ENCODE results near the gene MEG3. TPM values are rescaled to one million over a fixed set of nuclear protein-coding genes. Genes with fewer than 3 reads are reported as not detected.
A peak's percentile ranks its signal among the peaks of the same experiment; 100 is the strongest.

The MEG3 gene
- total RNA-seq, 1 experiment from 2014 or later, result 37.3 TPM

DNA sequence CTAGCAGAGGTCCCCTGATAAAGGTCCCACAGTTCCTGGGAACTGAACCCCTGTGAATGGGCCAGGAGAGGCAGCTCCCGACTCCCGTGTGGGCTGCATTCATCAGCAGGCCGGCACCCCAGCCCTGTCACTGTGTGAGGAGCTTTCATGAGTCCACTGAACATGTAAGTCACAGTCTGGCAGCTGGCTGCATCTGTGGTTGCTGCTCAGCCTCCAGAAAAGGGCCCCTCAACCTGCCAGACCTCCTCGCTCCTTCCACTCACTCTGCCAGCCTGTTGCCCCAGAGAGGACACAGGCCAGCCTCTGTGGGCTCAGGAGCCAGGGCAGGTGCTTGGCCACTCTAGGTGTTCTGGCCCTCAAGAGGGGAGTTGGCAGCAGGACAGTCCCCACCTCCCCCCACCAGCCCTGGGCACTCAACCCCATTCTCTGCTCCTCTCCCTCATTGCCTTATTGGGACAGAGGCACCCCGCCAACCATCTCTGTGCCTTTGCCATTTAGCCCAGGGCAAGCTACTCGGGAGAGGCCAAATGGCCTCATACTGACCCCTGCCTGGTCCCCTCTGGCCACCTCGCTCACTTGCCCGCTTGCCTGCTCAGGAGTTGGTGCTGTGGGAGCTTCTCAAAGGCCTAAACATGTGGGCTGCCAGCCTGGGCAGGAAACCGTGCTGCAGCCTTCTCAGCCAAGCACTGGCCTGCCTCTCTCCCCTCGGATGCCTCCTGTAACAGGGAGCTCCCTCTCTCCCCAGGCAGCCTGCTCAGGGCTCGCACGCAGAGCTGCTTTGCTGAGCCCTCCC is 75.7 kb downstream of the MEG3 start:
- Histone ChIP-seq H3K27ac (no peak overlapping the region), H3K27me3 (replicated peaks) (no peaks in the 10 kb centered on the region), H3K4me1 (replicated peaks) (no peaks in the 10 kb centered on the region), H3K36me3 (peaks cover 22% of the 10 kb centered on the region), H3K4me3 (no peak overlapping the region), H3K9me3 (replicated peaks) (no peaks in the 10 kb centered on the region)
- DNase-seq (ENCODE audit: low read depth in 1 of 2, low spot score in 2 of 2), result no peak

GRCh38 chr14:100902295-100903133 is 76.6 kb downstream of the MEG3 start:
- DNase-seq (ENCODE audit: low read depth in 1 of 2, low spot score in 2 of 2), result no peak
- Histone ChIP-seq H3K36me3 (peaks cover 24% of the 10 kb centered on the region), H3K4me1 (replicated peaks) (no peaks in the 10 kb centered on the region), H3K4me3 (no peak overlapping the region), H3K9me3 (replicated peaks) (no peaks in the 10 kb centered on the region), H3K27me3 (replicated peaks) (no peaks in the 10 kb centered on the region), H3K27ac (no peak overlapping the region)

GRCh38 chr14:100903134-100903468 is 77.2 kb downstream of the MEG3 start:
- H3K4me1 ChIP-seq (replicated peaks), result no peaks in the 10 kb centered on the region
- H3K27me3 ChIP-seq (replicated peaks), result no peaks in the 10 kb centered on the region
- no peaks in the 10 kb centered on the region for H3K9me3 ChIP-seq (replicated peaks)
- peak in 1 of 2 experiments; percentile 31 for DNase-seq (ENCODE audit: low read depth in 1 of 2, low spot score in 2 of 2)
- H3K36me3 ChIP-seq, result peaks cover 30% of the 10 kb centered on the region
- H3K4me3 ChIP-seq, result no peak overlapping the region
- H3K27ac ChIP-seq, result no peak overlapping the region

DNA sequence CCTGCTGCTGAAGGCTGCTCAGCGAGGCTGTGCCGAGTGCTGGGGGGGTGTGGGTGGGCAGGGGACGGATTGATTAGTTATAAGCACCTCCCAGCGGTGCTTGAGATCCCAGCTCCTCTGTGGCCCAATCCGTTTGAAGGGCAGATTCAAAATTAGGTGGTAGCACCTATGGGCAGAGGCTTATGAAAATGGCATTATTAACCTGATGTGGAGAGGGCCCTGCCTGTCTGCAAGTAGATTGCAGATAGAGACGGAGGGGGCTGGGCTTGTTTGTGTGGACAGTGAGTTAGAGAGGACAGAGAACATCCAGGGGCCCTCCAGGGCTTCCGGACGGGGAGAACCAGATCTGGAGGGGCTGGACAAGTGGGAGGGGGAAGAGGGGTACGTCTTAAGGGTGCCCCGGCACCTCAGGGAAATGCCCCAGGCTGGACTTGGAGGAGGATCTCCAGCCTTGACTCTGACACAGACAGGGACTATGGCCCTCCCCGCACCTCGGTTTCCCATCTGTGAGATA is 77.8 kb downstream of the MEG3 start, which contains the start of gene RTL1:
TSS of gene RTL1 (minus strand) at position 51 of the 514 bp plus-strand sequence. CDS start 18,934 bp downstream, outside the sequence.
- Histone ChIP-seq H3K27ac (no peak within 1 kb of the TSS), H3K4me3 (no peak within 1 kb of the TSS), H3K27me3 (replicated peaks) (no peaks in the 10 kb centered on the region), H3K36me3 (peaks cover 32% of the 10 kb centered on the region), H3K4me1 (replicated peaks) (no peaks in the 10 kb centered on the region), H3K9me3 (replicated peaks) (no peaks in the 10 kb centered on the region)
- DNase-seq (ENCODE audit: low read depth in 1 of 2, low spot score in 2 of 2), result no peak

DNA sequence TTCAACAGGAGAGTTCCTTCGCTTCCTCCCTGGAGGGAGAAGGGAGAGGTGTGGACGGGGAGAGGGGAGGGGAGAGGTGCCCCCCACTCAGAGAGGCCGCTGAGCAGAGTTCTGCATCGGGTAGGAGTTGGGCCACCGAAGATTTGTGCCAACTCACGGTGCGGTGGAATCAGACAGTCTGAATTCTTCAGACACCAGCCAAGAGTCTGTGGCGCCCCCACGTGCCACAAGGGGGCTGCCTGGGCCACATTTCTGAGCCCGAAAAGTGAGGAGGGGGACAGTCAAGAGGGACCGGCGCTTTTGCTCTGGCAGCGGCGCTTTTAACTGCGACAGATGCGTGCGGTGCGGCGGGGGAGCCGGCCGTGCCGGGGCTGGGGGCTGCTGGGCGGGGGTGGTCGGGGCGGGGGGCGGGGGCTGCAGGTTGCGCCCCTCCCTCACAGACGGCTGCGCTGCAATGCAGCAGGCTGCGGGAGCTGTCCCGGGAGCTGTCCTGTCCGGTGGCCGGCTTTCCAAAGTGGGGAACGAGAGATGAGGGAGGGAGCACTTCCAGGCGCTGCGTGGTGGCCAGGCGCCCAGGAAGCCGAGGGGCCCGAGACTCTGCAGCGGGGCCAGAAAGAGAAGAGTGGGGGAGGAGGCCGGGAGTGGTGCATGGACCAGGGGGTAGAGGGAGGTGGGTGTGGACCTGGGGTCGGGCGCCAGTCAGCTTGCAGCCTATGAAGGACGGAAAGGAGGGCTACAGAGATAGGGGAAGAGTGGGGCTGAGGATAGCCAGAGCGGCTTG is 78.6 kb downstream of the MEG3 start:
- Histone ChIP-seq H3K27ac (no peak overlapping the region), H3K4me3 (no peak overlapping the region), H3K9me3 (replicated peaks) (no peaks in the 10 kb centered on the region), H3K27me3 (replicated peaks) (no peaks in the 10 kb centered on the region), H3K36me3 (peaks cover 32% of the 10 kb centered on the region), H3K4me1 (replicated peaks) (no peaks in the 10 kb centered on the region)
- DNase-seq (ENCODE audit: low read depth in 1 of 2, low spot score in 2 of 2), result no peak

DNA sequence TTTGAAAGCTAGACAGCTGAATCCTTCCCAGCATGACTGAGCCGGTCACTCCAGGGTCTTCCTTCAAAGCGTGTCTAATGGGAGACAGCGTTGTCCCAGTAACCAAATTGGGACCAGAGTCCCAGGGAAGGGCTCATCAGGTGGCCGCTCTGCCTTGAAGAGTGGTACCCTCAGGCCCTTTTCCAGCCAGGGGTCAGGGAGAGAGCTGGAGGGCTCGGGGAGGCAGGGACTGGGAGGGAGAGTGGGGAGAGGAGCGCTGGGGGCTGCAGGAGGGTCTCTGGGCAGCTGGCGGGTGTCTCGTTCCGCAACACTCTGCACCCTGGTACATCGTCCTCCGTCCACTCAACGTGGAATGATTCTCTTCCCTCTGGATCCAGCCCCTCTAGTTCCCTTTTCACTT is 79.2 kb downstream of the MEG3 start:
- H3K4me3 ChIP-seq, result no peak overlapping the region
- no peaks in the 10 kb centered on the region for H3K27me3 ChIP-seq (replicated peaks)
- H3K27ac ChIP-seq, result no peak overlapping the region
- H3K9me3 ChIP-seq (replicated peaks), result no peaks in the 10 kb centered on the region
- H3K4me1 ChIP-seq (replicated peaks), result no peaks in the 10 kb centered on the region
- DNase-seq (ENCODE audit: low read depth in 1 of 2, low spot score in 2 of 2), result no peak
- peaks cover 39% of the 10 kb centered on the region for H3K36me3 ChIP-seq

DNA sequence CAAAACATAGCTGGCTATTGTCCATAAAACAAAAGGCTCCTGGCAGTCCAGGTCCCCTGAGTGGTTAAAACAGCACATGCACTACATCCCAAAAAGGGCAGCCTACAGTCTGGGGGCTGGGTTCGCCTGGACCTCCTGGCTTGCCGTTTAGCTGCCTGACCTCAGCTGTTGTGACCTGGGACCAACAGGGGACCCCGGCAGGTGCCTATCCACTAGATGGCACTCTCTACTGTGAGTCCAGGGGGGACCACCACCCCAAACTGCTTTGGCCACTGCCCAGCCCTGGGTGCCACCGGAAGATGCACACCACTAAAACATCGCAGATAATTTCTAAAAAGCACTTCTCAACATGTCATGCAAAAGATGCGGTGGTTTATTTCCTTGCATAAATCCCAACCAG is 80.5 kb downstream of the MEG3 start:
- H3K36me3 ChIP-seq, result peaks cover 31% of the 10 kb centered on the region
- H3K9me3 ChIP-seq (replicated peaks), result no peaks in the 10 kb centered on the region
- H3K4me3 ChIP-seq, result no peak overlapping the region
- DNase-seq (ENCODE audit: low read depth in 1 of 2, low spot score in 2 of 2), result no peak
- H3K4me1 ChIP-seq (replicated peaks), result no peaks in the 10 kb centered on the region
- H3K27me3 ChIP-seq (replicated peaks), result no peaks in the 10 kb centered on the region
- no peak overlapping the region for H3K27ac ChIP-seq

GRCh38 chr14:100907240-100907639 is 81.3 kb downstream of the MEG3 start:
- no peak overlapping the region for H3K4me3 ChIP-seq
- peaks cover 2% of the 10 kb centered on the region; the same call in 1 of the 2 replicates for H3K4me1 ChIP-seq (replicated peaks)
- no peaks in the 10 kb centered on the region for H3K27me3 ChIP-seq (replicated peaks)
- no peaks in the 10 kb centered on the region for H3K9me3 ChIP-seq (replicated peaks)
- no peak for DNase-seq (ENCODE audit: low read depth in 1 of 2, low spot score in 2 of 2)
- H3K27ac ChIP-seq, result no peak overlapping the region
- H3K36me3 ChIP-seq, result peaks cover 26% of the 10 kb centered on the region

DNA sequence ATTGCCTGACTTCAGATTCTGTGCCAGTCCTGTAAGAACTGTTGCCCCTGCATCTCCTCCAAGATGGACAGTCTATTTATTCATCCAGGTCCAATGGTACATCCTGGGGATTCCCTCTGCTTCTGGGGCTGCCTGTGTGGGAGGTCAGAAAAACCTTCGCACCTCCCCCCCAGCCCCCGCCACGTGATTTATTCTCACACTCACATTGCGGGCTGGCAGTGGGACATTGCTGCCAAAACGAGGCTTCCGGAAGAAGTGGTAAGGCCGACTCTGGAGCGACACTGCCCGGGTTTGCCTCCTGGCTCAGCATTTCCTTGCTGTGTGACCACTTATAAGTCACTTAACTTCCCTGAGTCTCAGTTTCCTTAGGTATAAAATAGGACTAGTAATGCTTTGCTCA is 83.5 kb downstream of the MEG3 start:
- peak in 1 of 2 experiments; percentile 32 for DNase-seq (ENCODE audit: low read depth in 1 of 2, low spot score in 2 of 2)
- no peak overlapping the region for H3K4me3 ChIP-seq
- no peaks in the 10 kb centered on the region for H3K27me3 ChIP-seq (replicated peaks)
- H3K36me3 ChIP-seq, result peaks cover 24% of the 10 kb centered on the region; the same call in 1 of the 2 replicates
- no peak overlapping the region for H3K27ac ChIP-seq
- H3K9me3 ChIP-seq (replicated peaks), result no peaks in the 10 kb centered on the region
- peaks cover 11% of the 10 kb centered on the region for H3K4me1 ChIP-seq (replicated peaks)

Other genes starting within 250 kb of the MEG3 start
- not detected in 2 replicates for gene BEGAIN, start 238.7 kb upstream of the MEG3 start, total RNA-seq (2014; rRNA removed; shearing (Covaris generic))
- not detected in 2 replicates for gene DLK1, start 99.2 kb upstream of the MEG3 start, total RNA-seq (2014; rRNA removed; shearing (Covaris generic))
- gene RTL1, start 77.6 kb downstream of the MEG3 start, total RNA-seq (2014; rRNA removed; shearing (Covaris generic)), result not detected in 2 replicates

Measured in SJSA1 (cell line).